Kidney (tissue), 14 donors: Measurements from ENCODE around the gene CRISP1. TPM values are rescaled to one million over a fixed set of nuclear protein-coding genes. Genes with fewer than 3 reads are reported as not detected.

ENCODE experiments used
- DNase-seq, 5 donors: peaks; one replicate each; pipeline ENCODE4 v3.0.0-alpha.2; 2013 to 2020
- FAIRE-seq: peaks from 2 replicates; lab custom pipeline; 2012; peaks lifted over from hg19 to GRCh38; lab: Jason Lieb, UNC
- H3K27ac ChIP-seq, 2 donors: one replicate each; pipeline ENCODE4 v1.7.0; 2013; ENCODE audit warnings: low read depth in 2 of 2, low read length in 2 of 2, inconsistent platforms in 1 of 2
- H3K27me3 ChIP-seq: one replicate; pipeline ENCODE4 v1.7.1; 2013; ENCODE audit warnings: low read length, inconsistent platforms; ENCODE audit not compliant: control insufficient read depth, insufficient read depth
- H3K36me3 ChIP-seq, 3 donors: one replicate each; pipeline versions ENCODE4 v1.7.0 to v1.7.1; 2013; ENCODE audit warnings: low read length in 3 of 3, control low read depth in 1 of 3, inconsistent platforms in 1 of 3; ENCODE audit not compliant: insufficient read depth in 3 of 3, control insufficient read depth in 2 of 3
- H3K4me1 ChIP-seq, 3 donors: one replicate each; pipeline versions ENCODE4 v1.7.0 to v1.7.1; 2013; ENCODE audit warnings: low read length in 3 of 3, inconsistent platforms in 1 of 3, low read depth in 1 of 3; ENCODE audit not compliant: control insufficient read depth in 2 of 3, insufficient read depth in 2 of 3
- H3K4me3 ChIP-seq, 3 donors: one replicate each; pipeline versions ENCODE4 v1.7.0 to v1.8.1; 2013; ENCODE audit warnings: low read length in 3 of 3, control low read depth in 1 of 3, inconsistent platforms in 1 of 3
- H3K9ac ChIP-seq, 3 donors: one replicate each; pipeline versions ENCODE4 v1.7.0 to v1.7.1; 2013; ENCODE audit warnings: low read length in 3 of 3, control low read depth in 1 of 3, inconsistent platforms in 1 of 3
- H3K9me3 ChIP-seq, 3 donors: one replicate each; pipeline versions ENCODE4 v1.7.0 to v1.7.1; 2013; ENCODE audit warnings: low read length in 3 of 3, control low read depth in 1 of 3, inconsistent platforms in 1 of 3; ENCODE audit not compliant: control insufficient read depth in 2 of 3, insufficient read depth in 1 of 3
- intact Hi-C: fragments of 100-400 bp; cut with DNase I; formaldehyde crosslinking; loops from one replicate; pipeline ENCODE4 v1.11.1; 2022
- polyA plus RNA-seq: library from polyadenylated mRNA; stranded (reverse); fragments of 350-450 nt; fragmentation: Illumina TruSeq; extraction: RNeasy Lipid Tissue Mini Kit (QIAGEN cat#74804); gene quantifications from one replicate; pipeline ENCODE4 v1.2.3, GENCODE V29; 2014; ENCODE audit warnings: low read depth, low replicate concordance; ENCODE audit not compliant: insufficient read depth
- total RNA-seq: library from RNA; stranded (reverse); fragmentation: NEBNext Ultra II Directional; extraction: Animal tissue kit (Norgen Biotek cat#: 25700); gene quantifications from one replicate; pipeline ENCODE4 v1.2.1, GENCODE V29; 2021
- TF ChIP-seq, protein P1 (sequence below): IDR thresholded peaks from 3 replicates; pipeline ENCODE4 v1.5.1; 2012; ENCODE audit warnings: mild to moderate bottlenecking, moderate library complexity, borderline replicate concordance; ENCODE audit not compliant: insufficient read depth; ENCODE audit errors: extremely low read depth
- donor health status: control.
- donor health status: control.
- donor health status: control.
- donor health status: control.
- donor health status: control.
- donor health status: DM: yes; HTN: yes; CAD: no.
- donor health status: Normal renal cell carcinoma (clear cell type).

The CRISP1 gene
- total and polyA plus RNA-seq, 2 donors from 2014 or later: not detected

DNA sequence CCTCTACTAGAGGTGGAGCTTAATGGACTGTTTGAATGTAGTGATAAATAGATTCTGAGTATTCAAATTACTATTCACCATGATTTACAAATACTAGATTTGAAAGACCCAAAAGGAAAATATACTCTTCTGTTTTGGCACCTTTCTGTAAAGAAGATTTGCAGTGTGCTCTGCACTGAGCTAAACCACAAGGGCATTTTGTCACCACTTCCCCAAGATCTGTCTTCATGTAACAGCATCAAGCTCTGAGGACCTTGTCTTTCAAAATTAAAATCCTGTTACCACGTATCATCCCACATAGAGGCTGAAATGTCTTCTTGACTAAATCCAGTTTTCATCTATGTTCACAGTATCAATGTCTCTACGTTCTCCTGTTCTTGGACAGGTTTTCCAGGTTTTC is 76.0 kb downstream of the CRISP1 start:
- Histone ChIP-seq H3K9me3 (no peaks in the 10 kb centered on the region), H3K27ac (no peak overlapping the region), H3K4me1 (no peaks in the 10 kb centered on the region), H3K36me3 (no peaks in the 10 kb centered on the region), H3K27me3 (no peaks in the 10 kb centered on the region), H3K9ac (no peak overlapping the region), H3K4me3 (no peak overlapping the region)
- FAIRE-seq (no peak), DNase-seq (no peak)
- intact Hi-C loops: no loop called here
- TF ChIP-seq, protein P1, sequence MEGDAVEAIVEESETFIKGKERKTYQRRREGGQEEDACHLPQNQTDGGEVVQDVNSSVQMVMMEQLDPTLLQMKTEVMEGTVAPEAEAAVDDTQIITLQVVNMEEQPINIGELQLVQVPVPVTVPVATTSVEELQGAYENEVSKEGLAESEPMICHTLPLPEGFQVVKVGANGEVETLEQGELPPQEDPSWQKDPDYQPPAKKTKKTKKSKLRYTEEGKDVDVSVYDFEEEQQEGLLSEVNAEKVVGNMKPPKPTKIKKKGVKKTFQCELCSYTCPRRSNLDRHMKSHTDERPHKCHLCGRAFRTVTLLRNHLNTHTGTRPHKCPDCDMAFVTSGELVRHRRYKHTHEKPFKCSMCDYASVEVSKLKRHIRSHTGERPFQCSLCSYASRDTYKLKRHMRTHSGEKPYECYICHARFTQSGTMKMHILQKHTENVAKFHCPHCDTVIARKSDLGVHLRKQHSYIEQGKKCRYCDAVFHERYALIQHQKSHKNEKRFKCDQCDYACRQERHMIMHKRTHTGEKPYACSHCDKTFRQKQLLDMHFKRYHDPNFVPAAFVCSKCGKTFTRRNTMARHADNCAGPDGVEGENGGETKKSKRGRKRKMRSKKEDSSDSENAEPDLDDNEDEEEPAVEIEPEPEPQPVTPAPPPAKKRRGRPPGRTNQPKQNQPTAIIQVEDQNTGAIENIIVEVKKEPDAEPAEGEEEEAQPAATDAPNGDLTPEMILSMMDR: no peak

DNA sequence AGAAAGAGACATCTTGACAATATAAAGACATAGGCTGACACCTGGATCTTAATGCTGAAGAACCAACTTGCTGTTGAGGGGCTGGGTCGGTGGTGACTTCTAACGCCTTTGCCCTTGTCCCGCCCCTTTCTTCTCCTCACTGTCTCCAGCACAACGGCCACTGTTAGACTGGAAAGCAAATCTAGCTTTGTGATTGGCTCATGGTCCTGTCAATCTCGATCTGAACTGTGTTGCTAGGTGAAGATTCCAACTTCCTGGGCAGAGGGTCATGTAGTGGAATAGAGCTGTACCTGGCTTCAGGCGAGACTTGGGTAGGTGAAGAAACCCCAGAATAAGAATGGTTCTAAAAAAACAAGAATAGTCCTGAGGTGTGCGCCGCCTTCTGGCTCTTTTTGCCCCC is 79.2 kb downstream of the CRISP1 start, which contains the start of gene PGK2:
Gene PGK2 (minus strand): TSS at position 110 of the 400 bp plus-strand sequence. CDS start 98 bp downstream, at position 12.
- no peaks in the 10 kb centered on the region for H3K4me1 ChIP-seq
- no peak within 1 kb of the TSS for H3K9ac ChIP-seq
- intact Hi-C loops: no loop called here
- TF ChIP-seq, protein P1: no peak
- H3K27ac ChIP-seq: no peak within 1 kb of the TSS
- H3K4me3 ChIP-seq: no peak within 1 kb of the TSS
- no peak for DNase-seq
- FAIRE-seq: no peak
- no peaks in the 10 kb centered on the region for H3K27me3 ChIP-seq
- no peaks in the 10 kb centered on the region for H3K9me3 ChIP-seq
- no peaks in the 10 kb centered on the region for H3K36me3 ChIP-seq

DNA sequence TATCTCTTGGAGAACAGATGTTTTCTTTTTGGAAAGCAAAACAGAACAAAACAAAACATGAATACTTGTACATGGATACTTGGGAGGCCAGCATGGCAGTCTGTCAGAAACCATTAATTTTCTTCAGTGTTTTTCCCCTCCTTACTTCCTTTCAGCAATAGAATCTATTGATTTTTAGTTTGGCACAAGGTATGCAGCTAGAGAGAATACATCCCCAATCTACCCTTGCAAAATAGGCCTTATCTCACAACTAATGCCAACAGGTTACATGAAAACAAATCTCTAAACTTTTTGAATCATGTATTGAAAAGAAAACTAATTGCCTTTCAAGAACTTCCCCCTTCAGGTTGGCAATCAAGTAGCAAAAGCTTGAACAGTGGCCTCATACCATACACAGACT is 82.1 kb downstream of the CRISP1 start:
- Histone ChIP-seq H3K27ac (no peak overlapping the region), H3K4me1 (no peaks in the 10 kb centered on the region), H3K27me3 (no peaks in the 10 kb centered on the region), H3K9me3 (no peaks in the 10 kb centered on the region), H3K9ac (no peak overlapping the region), H3K4me3 (no peak overlapping the region), H3K36me3 (no peaks in the 10 kb centered on the region)
- TF ChIP-seq, protein P1: no peak
- DNase-seq: no peak
- intact Hi-C loops: no loop called here
- no peak for FAIRE-seq

Other genes with a start within 250 kb of the CRISP1 start
- gene RHAG, start 229.7 kb downstream of the CRISP1 start, total RNA-seq: not detected
- gene RHAG, start 229.7 kb downstream of the CRISP1 start, polyA plus RNA-seq: not detected
- not detected for gene CRISP2, start 153.0 kb downstream of the CRISP1 start, total RNA-seq
- 1.5 TPM for gene CRISP2, start 153.0 kb downstream of the CRISP1 start, polyA plus RNA-seq
- gene CRISP3, start 122.1 kb downstream of the CRISP1 start, total RNA-seq: not detected
- not detected for gene CRISP3, start 122.1 kb downstream of the CRISP1 start, polyA plus RNA-seq
- gene PGK2, start 79.2 kb downstream of the CRISP1 start, total RNA-seq: not detected
- gene PGK2, start 79.2 kb downstream of the CRISP1 start, polyA plus RNA-seq: not detected
- not detected for gene DEFB114, start 97.6 kb upstream of the CRISP1 start, total RNA-seq
- not detected for gene DEFB114, start 97.6 kb upstream of the CRISP1 start, polyA plus RNA-seq
- gene DEFB113, start 103.1 kb upstream of the CRISP1 start, total RNA-seq: not detected
- not detected for gene DEFB113, start 103.1 kb upstream of the CRISP1 start, polyA plus RNA-seq
- gene DEFB110, start 155.5 kb upstream of the CRISP1 start, total RNA-seq: not detected
- not detected for gene DEFB110, start 155.5 kb upstream of the CRISP1 start, polyA plus RNA-seq
- gene DEFB112, start 183.4 kb upstream of the CRISP1 start, total RNA-seq: not detected
- gene DEFB112, start 183.4 kb upstream of the CRISP1 start, polyA plus RNA-seq: not detected